Body of pancreas (tissue), 4 donors: ENCODE data around the gene TMEM154.

Experiments
- CTCF ChIP-seq, 7 experiments: fragments of 450-650 bp in 4 of 7; fragments of 200-600 bp in 3 of 7; sonication (generic) in 3 of 7; IDR thresholded peaks; one replicate each; pipeline ENCODE4 v1.5.1; 2016 to 2019; ENCODE audit warnings: antibody characterized with exemption in 7 of 7
- POLR2A ChIP-seq, 3 donors: fragments of 450-650 bp; IDR thresholded peaks; one replicate each; pipeline ENCODE4 v1.6.1; 2016; ENCODE audit warnings: antibody characterized with exemption in 3 of 3, mild to moderate bottlenecking in 2 of 3

- TF ChIP-seq POLR2A (IDR thresholded peaks at IDR 0.05) (peak in 1 of 3 donors; percentile 17), CTCF (IDR thresholded peaks at IDR 0.05) (no peak)
Measured at GRCh38 chr4:152605641-152606335, 74.0 kb downstream of the TMEM154 start.
